MG63 (cell line): ENCODE measurements around the gene DEFB121. TPM values are rescaled to one million over a fixed set of nuclear protein-coding genes. Genes with fewer than 3 reads are reported as not detected.
"Not testable (repeated sequence)": the region's sequence is repeated elsewhere in the genome, so short reads cannot be mapped to it uniquely, and the experiment has no call there.

Experiments
- DNase-seq: peaks from one replicate; pipeline ENCODE4 v3.0.0-alpha.2; 2020
- H3K27me3 ChIP-seq: fragments of 250-450 bp; sonication (Bioruptor Pico); 2 replicates; pipeline ENCODE4 v1.5.1; 2020; ENCODE audit warnings: mild to moderate bottlenecking, moderate library complexity
- H3K36me3 ChIP-seq: fragments of 250-450 bp; sonication (Bioruptor Pico); 2 replicates; pipeline ENCODE4 v1.5.1; 2020; ENCODE audit warnings: mild to moderate bottlenecking, moderate library complexity
- H3K4me3 ChIP-seq: fragments of 250-450 bp; sonication (Bioruptor Pico); 2 replicates; pipeline ENCODE4 v1.5.1; 2020; ENCODE audit warnings: mild to moderate bottlenecking, moderate library complexity
- H3K9me3 ChIP-seq: fragments of 250-450 bp; sonication (Bioruptor Pico); 2 replicates; pipeline ENCODE4 v1.5.1; 2020; ENCODE audit warnings: mild to moderate bottlenecking, moderate library complexity
- total RNA-seq: library from RNA; depleted of rRNA; stranded (reverse); fragments of >200 nt; shearing (Covaris generic); gene quantifications from 2 replicates; pipeline ENCODE4 v1.2.3, GENCODE V29; 2014; ENCODE audit warnings: low replicate concordance; rRNA removed

Gene DEFB121, protein sequence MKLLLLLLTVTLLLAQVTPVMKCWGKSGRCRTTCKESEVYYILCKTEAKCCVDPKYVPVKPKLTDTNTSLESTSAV
- not detected in 2 replicates for total RNA-seq

GRCh38 chr20:31406115-31406514 lies at the start of gene DEFB121:
TSS of gene DEFB121 (minus strand) at chr20:31406215. CDS start at chr20:31406152, 63 bp downstream.
- no peak for DNase-seq
- Histone ChIP-seq H3K36me3 (no peaks in the 10 kb centered on the region), H3K27me3 (no peaks in the 10 kb centered on the region; the same call in 1 of the 2 replicates), H3K4me3 (no peak within 1 kb of the TSS), H3K9me3 (no peaks in the 10 kb centered on the region)

GRCh38 chr20:31454361-31454760 lies 48.3 kb upstream of the DEFB121 start:
- Histone ChIP-seq H3K4me3 (no peak overlapping the region), H3K27me3 (peaks cover 5% of the 10 kb centered on the region; the same call in 1 of the 2 replicates), H3K36me3 (no peaks in the 10 kb centered on the region), H3K9me3 (no peaks in the 10 kb centered on the region)
- DNase-seq: no peak

- Histone ChIP-seq H3K4me3 (no peak overlapping the region), H3K9me3 (no peaks in the 10 kb centered on the region), H3K27me3 (no peaks in the 10 kb centered on the region), H3K36me3 (no peaks in the 10 kb centered on the region)
- no peak for DNase-seq
Observed at GRCh38 chr20:31452575-31452974, 46.6 kb upstream of the DEFB121 start.

GRCh38 chr20:31449511-31450414 lies 43.7 kb upstream of the DEFB121 start:
- H3K4me3 ChIP-seq: no peak overlapping the region
- no peaks in the 10 kb centered on the region for H3K36me3 ChIP-seq
- no peak for DNase-seq
- no peaks in the 10 kb centered on the region for H3K9me3 ChIP-seq
- H3K27me3 ChIP-seq: no peaks in the 10 kb centered on the region

GRCh38 chr20:31446084-31446819 lies 40.2 kb upstream of the DEFB121 start:
- Histone ChIP-seq H3K27me3 (no peaks in the 10 kb centered on the region; the same call in 1 of the 2 replicates), H3K36me3 (no peaks in the 10 kb centered on the region), H3K9me3 (no peaks in the 10 kb centered on the region), H3K4me3 (no peak overlapping the region)
- no peak for DNase-seq

- Histone ChIP-seq H3K9me3 (no peaks in the 10 kb centered on the region), H3K4me3 (no peak within 1 kb of the TSS), H3K36me3 (no peaks in the 10 kb centered on the region), H3K27me3 (no peaks in the 10 kb centered on the region; the same call in 1 of the 2 replicates)
- DNase-seq: no peak
Observed at GRCh38 chr20:31440012-31440659, 34.1 kb upstream of the DEFB121 start, which contains the start of gene DEFB123. TSS of gene DEFB123 (plus strand) at chr20:31440632. CDS start at chr20:31440699, 67 bp downstream.

DNA sequence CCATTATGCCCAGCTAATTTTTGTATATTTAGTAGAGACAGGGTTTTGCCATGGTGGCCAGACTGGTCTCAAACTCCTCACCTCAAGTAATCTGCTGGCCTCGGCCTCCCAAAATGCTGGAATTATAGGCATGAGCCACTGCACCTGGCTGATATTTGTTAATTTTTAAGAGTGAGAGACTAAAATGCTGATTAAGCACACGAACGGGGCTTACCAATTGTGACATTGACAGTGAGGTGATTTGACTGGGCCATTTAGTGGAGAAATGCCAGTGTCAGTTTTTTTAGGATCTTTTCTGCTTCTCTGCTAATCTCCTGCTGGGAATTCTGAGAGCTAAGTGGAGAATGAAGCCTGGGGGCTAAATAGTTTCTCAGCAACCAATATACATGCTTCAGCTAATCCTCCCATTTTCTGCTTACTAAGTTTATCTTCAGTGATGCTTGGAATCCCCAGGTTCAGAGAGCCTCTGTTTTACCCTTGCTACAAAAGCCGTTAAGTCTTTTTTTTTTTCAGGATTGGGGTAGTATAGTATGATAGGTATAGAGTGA lies 24.6 kb upstream of the DEFB121 start:
- H3K27me3 ChIP-seq: peaks cover 9% of the 10 kb centered on the region
- DNase-seq: no peak
- H3K36me3 ChIP-seq: no peaks in the 10 kb centered on the region
- no peak overlapping the region for H3K4me3 ChIP-seq
- no peaks in the 10 kb centered on the region for H3K9me3 ChIP-seq

GRCh38 chr20:31427576-31427975 lies 21.6 kb upstream of the DEFB121 start:
- not testable (repeated sequence) for DNase-seq, H3K4me3 ChIP-seq, H3K27me3 ChIP-seq, H3K9me3 ChIP-seq, H3K36me3 ChIP-seq

- not testable (repeated sequence) for DNase-seq, H3K4me3 ChIP-seq, H3K36me3 ChIP-seq, H3K9me3 ChIP-seq
- H3K27me3 ChIP-seq: peaks cover 12% of the 10 kb centered on the region
Observed at GRCh38 chr20:31426891-31427551, 21.0 kb upstream of the DEFB121 start.

GRCh38 chr20:31425797-31426196 lies 19.8 kb upstream of the DEFB121 start:
- no peak for DNase-seq
- no peaks in the 10 kb centered on the region for H3K36me3 ChIP-seq
- H3K9me3 ChIP-seq: no peaks in the 10 kb centered on the region
- H3K27me3 ChIP-seq: peaks cover 11% of the 10 kb centered on the region
- no peak overlapping the region for H3K4me3 ChIP-seq

DNA sequence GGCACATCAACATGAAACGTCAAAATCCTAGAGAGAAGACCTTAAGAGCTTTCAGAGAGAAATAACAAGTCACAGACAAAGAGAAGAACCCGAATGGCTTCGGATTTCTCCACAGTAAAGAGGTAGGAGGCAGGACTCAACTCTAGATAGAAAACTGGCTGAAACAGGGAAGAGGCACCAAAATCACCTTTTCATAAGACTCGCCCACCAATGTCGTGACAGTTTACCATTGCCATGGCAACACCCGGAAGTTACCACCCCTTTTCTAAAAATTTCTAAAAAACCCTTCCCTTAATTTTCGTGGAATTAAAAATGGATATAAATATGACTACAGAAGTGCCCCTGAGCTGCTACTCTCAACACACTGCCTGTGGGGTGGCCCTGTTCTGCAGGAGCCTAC lies 12.3 kb upstream of the DEFB121 start:
- DNase-seq: no peak
- Histone ChIP-seq H3K27me3 (peaks cover 11% of the 10 kb centered on the region; the same call in 1 of the 2 replicates), H3K4me3 (no peak overlapping the region), H3K36me3 (no peaks in the 10 kb centered on the region), H3K9me3 (no peaks in the 10 kb centered on the region)

DNA sequence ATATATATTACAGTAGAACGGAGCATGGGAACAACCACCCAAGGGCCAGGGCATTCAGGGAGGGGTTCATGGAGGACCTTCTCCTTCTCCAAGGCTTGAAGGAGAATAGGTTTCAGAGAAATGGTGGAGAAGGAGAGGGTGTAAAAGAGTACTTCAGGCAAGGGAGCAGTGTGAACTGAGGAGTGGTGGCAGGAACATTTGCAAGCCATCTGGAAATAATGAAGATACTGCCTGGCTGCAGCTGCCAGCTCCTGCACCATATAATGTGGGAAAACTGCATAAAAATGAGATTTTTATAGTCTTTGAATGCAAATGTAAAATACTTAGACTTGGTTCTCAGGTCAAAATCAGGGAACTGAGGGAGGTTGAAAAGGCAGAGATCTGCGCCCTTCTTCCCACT lies 9.6 kb upstream of the DEFB121 start:
- Histone ChIP-seq H3K27me3 (no peaks in the 10 kb centered on the region), H3K36me3 (no peaks in the 10 kb centered on the region), H3K4me3 (no peak overlapping the region), H3K9me3 (no peaks in the 10 kb centered on the region)
- no peak for DNase-seq

DNA sequence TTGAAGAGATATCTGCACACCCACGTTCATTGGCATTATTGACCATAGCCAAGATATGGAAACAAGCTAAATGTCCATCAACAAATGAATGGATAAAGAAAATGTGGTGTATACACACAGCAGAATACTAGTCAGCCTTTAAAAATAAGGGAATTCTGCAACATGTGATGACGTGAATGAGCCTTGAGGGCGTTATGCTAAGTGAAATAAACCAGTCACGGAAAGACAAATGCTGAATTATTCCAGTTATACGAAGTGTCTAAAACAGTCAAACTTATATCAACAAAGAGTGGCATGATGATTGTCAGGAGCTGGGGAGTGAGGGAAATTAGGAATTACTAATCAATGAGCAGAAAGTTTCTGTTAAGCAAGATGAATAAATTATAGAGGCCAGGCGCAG lies 8.4 kb upstream of the DEFB121 start:
- Histone ChIP-seq H3K9me3 (no peaks in the 10 kb centered on the region), H3K4me3 (no peak overlapping the region), H3K27me3 (no peaks in the 10 kb centered on the region), H3K36me3 (no peaks in the 10 kb centered on the region)
- no peak for DNase-seq

DNA sequence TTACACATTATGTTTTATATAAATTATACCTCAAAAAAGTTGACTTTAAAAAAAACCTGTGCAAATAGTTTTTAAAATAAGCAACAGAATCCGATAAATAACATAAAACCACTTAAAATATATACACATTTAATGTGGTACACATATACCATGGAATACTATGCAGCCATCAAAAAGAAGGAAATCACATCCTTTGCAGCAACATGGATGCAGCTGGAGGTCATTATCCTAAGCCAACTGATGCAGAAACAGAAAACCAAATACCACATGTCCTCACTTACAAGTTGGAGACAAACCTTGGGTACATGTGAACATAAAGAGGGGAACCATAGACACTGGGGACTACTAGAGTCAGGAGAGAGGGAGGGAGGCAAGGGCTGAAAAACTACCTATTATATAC lies 4.0 kb upstream of the DEFB121 start:
- Histone ChIP-seq H3K4me3 (no peak overlapping the region), H3K36me3 (no peaks in the 10 kb centered on the region), H3K9me3 (no peaks in the 10 kb centered on the region), H3K27me3 (no peaks in the 10 kb centered on the region; the same call in 1 of the 2 replicates)
- DNase-seq: no peak

GRCh38 chr20:31403886-31404285 lies 2.1 kb downstream of the DEFB121 start:
- no peak for DNase-seq
- Histone ChIP-seq H3K9me3 (no peaks in the 10 kb centered on the region), H3K4me3 (no peak overlapping the region)

GRCh38 chr20:31394900-31395299 lies 11.1 kb downstream of the DEFB121 start:
- no peak overlapping the region for H3K4me3 ChIP-seq
- DNase-seq: no peak
- no peaks in the 10 kb centered on the region for H3K36me3 ChIP-seq
- no peaks in the 10 kb centered on the region for H3K9me3 ChIP-seq
- H3K27me3 ChIP-seq: no peaks in the 10 kb centered on the region; the same call in 1 of the 2 replicates

More at GRCh38 chr20:31403886-31404285, 2.1 kb downstream of the DEFB121 start:
- Histone ChIP-seq H3K27me3 (no peaks in the 10 kb centered on the region), H3K36me3 (no peaks in the 10 kb centered on the region)
